NCI-H1105 treated with DMSO at 0.1 percent for 48 hours (cell line): ENCODE results near the gene SMC4.
"Not testable (repeated sequence)": the region's sequence is repeated elsewhere in the genome, so short reads cannot be mapped to it uniquely, and the experiment has no call there.

Experiments used
- DNase-seq: peaks from one replicate; lab custom pipeline; 2025; lab: John Stamatoyannopoulos, UW

SMC4 gene

GRCh38 chr3:160399125-160400029 lies at the start of gene SMC4, which contains the start of gene IFT80:
TSS of gene SMC4 (plus strand) at chr3:160399650. CDS start at chr3:160400827, 1,177 bp downstream.
TSS of gene IFT80 (minus strand) at chr3:160399225. CDS start at chr3:160384600, 14,625 bp downstream.
- DNase-seq = peak; percentile 99

DNA sequence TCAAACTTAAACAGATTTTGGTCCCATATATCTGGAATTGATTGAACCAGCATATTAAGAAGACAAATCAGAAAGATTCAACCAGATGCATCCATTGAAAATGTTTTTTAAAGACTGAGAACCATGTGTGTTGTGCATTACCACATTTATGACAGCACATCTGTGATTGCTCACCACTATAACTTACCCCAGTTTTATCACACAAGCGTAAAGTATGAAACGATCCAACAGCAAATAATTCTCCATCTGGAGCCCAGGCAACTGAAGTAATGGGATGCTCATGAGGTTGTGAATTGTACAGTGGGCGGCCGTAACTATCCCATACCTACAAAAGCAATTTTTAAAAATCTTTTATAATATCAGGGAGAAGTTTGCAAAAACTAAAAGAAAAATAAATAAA lies 43.6 kb upstream of the SMC4 start:
- DNase-seq = no peak

- not testable (repeated sequence) for DNase-seq
These were observed 36.6 kb upstream of the SMC4 start for GRCh38 chr3:160362896-160363295.

DNA sequence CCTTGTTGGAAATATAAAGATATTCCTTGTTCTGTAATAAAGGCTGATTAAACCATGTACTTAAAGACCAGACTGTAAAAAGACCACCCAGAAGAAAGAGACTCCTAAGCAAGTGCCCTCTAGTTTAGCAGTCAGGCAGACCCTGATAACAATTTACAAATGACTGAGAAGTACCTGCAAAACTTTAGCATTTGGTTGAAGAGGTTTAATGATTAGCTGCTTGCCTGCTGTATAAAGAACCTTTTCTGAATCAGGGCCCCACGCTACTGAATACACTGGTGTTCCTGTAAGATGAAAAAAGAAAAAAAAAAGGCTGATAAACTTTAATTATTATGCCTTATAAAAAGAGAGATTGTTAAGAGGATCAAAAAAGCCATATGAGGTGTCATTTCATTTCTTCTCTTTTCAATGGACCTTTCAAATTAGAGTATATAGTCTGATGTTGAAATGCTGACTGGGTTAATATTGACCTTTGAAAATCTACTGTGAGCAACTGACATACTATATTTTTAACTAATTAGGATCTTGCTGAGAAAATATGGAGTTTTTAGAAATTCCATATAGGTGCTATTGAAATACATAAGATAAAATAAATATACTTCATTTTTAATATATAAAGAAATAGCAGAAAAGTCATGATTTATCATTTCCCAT lies 33.5 kb upstream of the SMC4 start:
- DNase-seq = no peak

GRCh38 chr3:160368804-160369203 lies 30.6 kb upstream of the SMC4 start:
- DNase-seq = no peak

DNA sequence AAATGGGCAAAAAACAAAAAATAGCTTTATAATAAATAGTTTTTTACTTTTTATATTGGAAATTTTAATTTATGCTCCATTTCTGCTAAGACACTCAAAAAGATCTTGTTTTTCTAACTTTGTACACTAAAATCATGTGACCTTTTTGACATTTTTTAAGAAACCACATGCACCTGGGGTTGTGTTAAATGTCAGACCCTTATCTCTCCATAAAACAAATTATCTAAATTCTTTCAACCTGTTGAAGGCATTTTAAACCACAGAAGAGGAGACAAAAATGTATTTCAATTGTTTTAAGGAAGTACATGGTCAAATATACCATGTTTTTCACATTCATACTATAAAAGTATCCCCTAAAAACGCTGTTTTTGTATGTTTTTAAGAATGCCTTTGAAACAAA lies 29.7 kb upstream of the SMC4 start:
- DNase-seq = no peak

- DNase-seq = no peak
These were observed 28.2 kb upstream of the SMC4 start for GRCh38 chr3:160370987-160371857.

DNA sequence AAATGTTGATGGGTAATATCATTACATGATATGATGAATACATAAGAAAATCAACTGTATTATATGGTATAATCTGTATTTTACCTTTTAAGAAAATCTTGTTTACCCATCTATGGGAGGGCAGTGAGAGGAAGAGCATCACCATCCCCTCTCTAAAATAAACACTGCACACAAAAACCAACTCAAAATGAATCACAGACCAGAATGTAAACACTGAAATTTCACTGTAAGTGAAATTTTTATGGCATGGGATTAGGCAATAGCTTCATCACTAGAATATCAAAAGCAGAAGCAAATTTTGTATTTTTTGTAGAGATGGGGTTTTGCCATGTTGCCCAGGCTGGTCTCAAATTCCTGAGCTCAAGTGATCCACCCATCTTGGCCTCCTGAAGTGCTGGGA lies 26.7 kb upstream of the SMC4 start:
- no peak for DNase-seq

- no peak for DNase-seq
These were observed 25.8 kb upstream of the SMC4 start for GRCh38 chr3:160373655-160374054.

- no peak for DNase-seq
These were observed 25.0 kb upstream of the SMC4 start for GRCh38 chr3:160374472-160374871.

DNA sequence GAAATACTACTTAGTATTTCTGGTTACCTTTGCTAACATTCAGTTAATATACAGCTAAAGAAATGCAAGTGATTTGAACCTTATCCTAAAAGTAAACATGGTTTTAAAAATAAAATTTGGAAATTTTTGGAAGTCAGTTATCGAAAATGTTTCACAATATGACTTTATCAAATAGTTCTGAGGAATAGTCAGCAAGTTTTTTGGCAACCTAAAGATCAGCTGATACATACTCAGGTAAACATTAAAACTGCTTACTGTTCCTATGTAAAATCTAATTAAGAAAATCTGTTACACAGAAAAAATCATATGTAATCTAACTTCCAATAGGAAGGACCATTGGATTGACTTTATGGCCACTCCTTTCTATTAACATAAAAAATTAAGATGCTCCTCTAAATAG lies 24.5 kb upstream of the SMC4 start:
- DNase-seq = no peak

DNA sequence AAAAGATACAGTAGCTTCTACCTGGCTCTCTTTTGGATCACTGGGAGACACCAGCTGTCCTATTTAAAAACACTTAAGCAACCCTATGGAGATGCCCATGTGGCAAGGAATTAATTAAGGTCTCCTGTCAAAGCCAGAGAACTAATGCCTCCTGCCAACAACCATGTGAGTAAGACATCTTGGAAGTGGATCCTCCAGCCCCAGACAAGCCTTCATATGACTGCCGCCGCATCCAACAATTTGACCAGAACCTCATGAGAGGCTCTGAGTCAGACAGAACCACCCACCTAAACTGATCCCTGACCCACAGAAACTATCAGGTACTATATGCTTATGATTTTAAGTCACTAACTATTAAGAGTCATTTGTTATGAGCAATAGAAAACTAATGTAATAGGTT lies 22.8 kb upstream of the SMC4 start:
- no peak for DNase-seq

GRCh38 chr3:160378331-160379109 lies 20.9 kb upstream of the SMC4 start:
- DNase-seq = no peak

DNA sequence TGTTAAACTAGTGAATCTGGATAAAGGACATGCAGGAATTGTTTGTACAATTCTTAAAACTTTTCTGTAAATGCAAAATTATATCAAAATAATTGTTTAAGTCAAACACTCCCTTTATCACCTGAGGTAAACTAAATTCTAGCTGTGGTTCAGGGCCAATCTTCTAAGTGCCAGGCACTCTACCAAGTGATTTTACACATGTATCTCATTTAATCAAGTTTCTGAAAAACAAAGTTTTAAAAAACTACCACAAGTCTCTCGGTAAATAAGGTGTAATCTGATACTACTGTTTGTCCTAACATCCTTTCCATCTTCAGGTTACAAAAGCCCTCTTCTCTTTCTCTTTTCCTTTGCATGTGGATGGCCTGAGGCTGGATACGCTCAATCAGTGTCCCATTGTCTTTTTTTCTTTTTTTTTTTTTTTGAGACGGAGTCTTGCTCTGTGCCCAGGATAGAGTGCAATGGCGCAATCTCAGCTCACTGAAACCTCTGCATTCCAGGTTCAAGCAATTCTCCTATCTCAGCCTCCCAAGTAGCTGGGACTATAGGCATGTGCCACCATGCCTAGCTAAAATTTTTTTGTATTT lies 19.7 kb upstream of the SMC4 start:
- DNase-seq = no peak

GRCh38 chr3:160381470-160381869 lies 18.0 kb upstream of the SMC4 start:
- DNase-seq = no peak

GRCh38 chr3:160384639-160385318 lies 14.7 kb upstream of the SMC4 start:
- no peak for DNase-seq

DNA sequence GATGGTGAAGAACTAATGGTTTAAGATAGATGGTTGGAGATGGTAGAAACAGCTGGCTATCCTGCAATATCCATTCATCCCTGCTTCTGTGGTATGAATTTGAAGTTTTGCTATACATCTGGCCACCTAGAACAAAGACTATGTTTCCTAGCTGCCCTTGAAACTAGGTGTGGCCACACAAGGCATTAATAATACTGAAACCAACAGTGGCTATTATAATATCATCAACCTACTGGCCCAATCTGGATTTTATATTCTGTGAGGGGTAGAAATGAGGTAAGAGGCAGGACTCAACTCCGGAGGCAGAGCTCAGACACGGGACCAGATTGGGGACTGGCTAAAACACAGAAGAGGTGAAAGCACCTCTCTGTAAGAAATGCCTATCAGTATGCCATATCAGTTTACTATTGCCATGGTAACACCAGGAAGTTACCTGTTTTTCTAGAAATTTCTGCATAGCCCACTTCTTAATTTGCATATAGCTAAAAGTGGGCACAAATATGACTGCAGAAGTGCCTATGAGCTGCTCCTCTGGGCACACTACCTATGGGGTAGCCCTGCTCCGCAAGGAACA lies 8.8 kb upstream of the SMC4 start:
- no peak for DNase-seq

DNA sequence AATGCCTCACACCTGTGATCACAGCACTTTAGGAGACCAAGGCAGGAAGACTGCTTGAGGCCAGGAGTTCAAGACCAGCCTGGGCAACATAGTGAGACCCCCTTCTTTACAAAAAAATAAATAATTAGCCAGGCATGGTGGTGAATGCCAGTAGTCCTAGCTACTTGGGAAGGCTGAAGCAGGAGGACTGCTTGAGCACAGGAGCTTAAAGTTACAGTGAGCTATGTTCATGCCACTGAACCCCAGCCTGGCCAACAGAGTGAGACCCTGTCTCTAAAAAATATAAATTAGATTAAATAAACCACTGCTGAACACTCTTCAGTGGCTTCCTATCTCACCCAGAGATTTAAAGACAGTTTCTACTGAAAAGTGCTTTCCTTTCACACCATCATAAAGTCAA lies 6.7 kb upstream of the SMC4 start:
- DNase-seq = no peak

- no peak for DNase-seq
These were observed 6.0 kb upstream of the SMC4 start for GRCh38 chr3:160393346-160394008.

DNA sequence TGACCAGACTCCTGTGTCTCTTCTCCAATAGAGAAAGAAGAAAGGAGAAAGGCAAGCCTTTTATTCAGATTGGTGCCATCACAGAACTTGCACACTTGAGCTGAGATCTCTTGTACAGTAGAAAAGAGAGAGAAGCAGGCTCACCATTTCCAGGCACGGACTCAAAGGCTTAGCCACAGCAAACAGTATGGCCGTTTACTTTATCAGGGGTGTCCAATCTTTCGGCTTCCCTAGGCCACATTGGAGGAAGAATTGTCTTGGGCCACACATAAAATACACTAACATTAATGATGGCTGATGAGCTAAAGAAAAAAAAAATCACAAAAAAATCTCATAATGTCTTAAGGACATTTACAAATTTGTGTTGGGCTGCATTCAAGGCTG lies 5.4 kb upstream of the SMC4 start:
- DNase-seq = no peak
